HG02642 (cell line): ENCODE results near the gene MAVS.
"Not testable (repeated sequence)": the region's sequence is repeated elsewhere in the genome, so short reads cannot be mapped to it uniquely, and the experiment has no call there.

Experiments
- ATAC-seq: cut with Tn5 transposase; IDR thresholded peaks from one replicate; pipeline ENCODE4 v1.9.1; 2021; ENCODE audit warnings: mild to moderate bottlenecking; ENCODE audit not compliant: unreplicated experiment, poor library complexity

MAVS gene

GRCh38 chr20:3813848-3814581, 32.6 kb upstream of the MAVS start:
- no peak for ATAC-seq

DNA sequence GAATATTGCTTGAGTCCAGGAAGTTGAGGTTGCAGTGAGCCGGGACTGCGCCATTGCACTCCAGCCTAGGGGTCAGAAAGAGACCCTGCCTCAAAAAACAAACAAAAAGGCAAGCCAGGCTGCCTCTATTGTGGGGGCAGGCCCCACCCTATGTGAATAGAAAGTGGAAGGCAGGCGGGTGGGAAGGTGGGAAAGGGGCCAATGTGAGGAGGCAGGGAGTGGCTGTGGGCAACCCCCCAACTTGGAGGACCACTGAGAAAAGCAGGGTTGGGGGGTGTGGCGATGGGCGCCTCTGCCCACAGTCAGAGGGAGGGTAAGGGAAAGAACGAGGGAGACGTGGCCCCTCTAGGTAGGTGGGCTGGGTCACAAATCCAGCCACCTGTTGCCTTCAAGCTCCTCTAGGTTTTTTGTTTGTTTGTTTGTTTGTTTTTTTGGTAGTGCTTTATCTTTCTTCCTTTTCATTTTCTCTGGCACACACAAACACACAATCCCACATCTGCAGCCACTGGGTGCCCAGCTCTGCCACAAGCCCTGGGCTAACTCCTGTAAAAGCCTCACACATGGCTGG, 31.6 kb upstream of the MAVS start:
- ATAC-seq: no peak

- ATAC-seq: no peak
Measured at GRCh38 chr20:3815703-3816315, 30.8 kb upstream of the MAVS start.

GRCh38 chr20:3818155-3819151, 28.2 kb upstream of the MAVS start:
- ATAC-seq: no peak

DNA sequence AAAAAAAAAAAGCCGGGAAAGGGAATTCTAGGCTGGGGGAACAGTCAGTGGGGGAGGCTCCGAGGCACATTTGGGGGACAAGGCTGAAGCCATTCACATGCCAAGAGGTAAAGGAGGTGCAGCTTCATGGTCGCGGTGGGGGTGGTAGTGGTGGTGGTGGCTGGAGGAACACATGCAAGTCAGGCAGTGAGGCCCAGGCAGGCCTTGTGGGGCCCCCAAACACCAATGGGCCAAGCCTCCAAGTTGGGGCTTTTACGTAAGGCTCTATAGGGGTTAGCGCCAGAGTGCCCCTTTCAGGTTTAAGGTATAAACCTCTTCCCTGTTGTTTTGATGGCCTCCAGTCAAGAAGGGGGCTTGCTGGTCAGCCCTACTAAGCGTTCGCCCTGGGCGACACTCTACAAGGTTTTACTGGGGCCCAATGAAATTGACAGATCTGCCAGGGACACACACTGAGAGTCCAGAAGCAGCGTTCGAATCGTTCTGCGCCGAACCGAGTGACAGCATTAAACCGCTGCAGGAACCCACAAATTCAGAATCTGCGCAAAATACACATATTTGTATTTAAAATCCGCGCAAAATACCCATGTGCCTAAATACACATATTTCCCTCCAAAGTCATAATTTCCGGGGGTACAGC, 27.1 kb upstream of the MAVS start:
- ATAC-seq: no peak

GRCh38 chr20:3820048-3820900, 26.4 kb upstream of the MAVS start, which contains the start of gene AP5S1:
Gene AP5S1 (plus strand): TSS chr20:3820547. CDS start chr20:3822118, 1,571 bp downstream.
- peak; percentile 88 for ATAC-seq

DNA sequence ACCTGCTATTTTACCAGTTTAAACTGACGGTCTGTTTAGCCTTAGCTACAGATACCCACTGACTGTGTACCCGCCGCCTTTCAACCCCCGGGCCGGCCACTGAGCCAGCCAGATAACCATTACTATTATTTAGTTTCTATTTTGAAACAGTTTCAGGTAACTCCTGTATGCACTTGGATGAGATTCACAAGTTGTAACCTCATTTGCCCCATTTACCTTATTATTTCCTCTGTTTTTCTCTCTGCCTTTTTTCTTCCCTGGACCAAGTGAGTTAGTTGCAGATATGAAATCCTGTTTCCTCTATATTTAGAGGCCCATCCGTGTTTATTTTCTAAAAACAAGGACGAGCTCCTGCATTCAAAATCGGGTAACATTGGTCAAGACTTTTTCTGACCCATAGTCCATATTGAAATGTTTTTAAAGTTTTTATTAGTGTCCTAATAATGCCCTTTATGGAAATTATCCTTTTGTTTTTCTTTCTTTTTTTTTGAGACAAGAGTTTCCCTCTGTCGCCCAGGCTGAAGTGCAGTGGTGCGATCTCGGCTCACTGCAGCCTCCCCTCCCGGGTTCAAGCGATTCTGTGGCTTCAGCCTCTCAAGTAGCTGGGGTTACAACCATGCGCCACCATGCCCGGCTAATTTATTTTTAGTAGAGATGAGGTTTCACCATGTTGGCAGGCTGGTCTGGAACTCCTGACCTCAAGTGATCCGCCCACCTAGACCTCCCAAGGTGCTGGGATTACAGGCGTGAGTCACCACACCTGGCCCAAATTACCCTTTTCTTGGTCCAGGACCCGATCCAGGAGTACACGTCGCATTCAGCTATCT, 25.5 kb upstream of the MAVS start:
- peak; percentile 0 for ATAC-seq

GRCh38 chr20:3821996-3822395, 24.6 kb upstream of the MAVS start:
- no peak for ATAC-seq

DNA sequence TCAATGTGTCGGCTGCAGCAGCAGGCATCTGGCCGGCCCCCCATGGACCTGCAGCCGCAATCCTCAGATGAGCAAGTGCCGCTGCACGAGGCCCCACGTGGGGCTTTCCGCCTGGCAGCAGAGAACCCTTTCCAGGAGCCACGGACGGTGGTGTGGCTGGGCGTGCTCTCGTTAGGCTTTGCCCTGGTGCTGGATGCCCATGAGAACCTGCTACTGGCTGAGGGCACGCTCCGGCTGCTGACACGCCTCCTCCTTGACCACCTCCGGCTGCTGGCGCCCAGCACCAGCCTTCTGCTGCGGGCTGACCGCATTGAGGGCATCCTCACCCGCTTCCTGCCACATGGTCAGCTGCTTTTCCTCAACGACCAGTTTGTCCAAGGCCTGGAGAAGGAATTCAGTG, 22.8 kb upstream of the MAVS start:
- no peak for ATAC-seq

GRCh38 chr20:3825526-3825925, 21.1 kb upstream of the MAVS start:
- ATAC-seq: no peak

DNA sequence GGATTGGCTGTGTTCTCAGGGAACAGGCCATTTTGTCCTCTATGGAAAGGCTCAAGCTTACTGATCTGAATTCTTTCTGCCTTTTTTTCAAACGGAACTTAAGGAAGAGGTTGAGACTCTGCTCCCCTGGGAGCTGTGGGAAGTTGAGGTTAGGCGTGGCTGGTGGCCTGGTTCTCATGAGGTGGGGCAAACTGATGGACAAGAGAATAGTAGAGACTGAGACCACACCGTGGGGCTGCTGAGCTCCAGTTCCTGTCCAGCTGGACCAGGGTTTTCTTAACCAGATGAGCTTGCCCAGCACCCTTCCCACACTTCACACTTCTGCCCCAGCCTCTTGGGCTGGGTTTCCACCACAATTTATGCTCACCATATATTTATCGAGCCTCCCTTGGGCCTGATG, 20.2 kb upstream of the MAVS start:
- ATAC-seq: no peak

- ATAC-seq: no peak
Measured at GRCh38 chr20:3828798-3829197, 17.8 kb upstream of the MAVS start.

GRCh38 chr20:3829891-3830290, 16.7 kb upstream of the MAVS start:
- ATAC-seq: not testable (repeated sequence)

DNA sequence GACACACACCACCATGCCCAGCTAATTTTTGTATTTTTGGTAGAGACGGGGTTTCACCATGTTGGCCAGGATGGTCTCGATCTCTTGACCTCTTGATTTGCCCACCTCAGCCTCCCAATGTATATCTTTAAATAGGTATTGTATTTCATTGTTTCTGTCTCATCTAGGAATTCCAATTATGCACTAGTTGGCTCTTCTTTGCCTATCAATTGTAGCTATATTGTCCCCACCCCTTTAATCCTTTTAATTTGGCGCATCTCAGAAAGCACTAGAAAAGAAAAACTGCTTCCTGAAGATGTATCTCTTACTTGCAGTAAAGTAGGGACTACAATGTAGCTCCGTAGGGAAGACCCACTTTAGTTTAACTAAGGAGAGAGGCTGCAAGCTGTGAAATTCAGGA, 10.5 kb upstream of the MAVS start:
- no peak for ATAC-seq

DNA sequence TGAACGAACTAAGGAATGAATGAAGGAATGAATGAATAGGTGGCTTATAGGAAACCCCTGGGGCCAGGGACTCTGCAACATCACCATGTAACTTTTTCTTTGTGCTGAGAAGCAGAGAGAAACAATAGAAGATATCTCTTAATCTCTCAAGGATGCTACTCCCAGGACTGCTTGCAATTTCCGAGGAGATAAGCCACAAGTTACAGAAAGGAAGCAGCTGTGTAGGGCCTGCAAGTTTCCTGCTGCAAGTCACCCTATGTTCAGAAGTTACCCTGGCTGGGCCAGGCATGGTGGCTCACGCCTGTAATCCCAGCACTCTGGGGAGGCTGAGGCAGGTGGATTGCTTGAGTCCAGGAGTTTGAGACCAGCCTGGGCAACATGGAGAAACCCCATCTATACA, 7.3 kb upstream of the MAVS start:
- no peak for ATAC-seq

DNA sequence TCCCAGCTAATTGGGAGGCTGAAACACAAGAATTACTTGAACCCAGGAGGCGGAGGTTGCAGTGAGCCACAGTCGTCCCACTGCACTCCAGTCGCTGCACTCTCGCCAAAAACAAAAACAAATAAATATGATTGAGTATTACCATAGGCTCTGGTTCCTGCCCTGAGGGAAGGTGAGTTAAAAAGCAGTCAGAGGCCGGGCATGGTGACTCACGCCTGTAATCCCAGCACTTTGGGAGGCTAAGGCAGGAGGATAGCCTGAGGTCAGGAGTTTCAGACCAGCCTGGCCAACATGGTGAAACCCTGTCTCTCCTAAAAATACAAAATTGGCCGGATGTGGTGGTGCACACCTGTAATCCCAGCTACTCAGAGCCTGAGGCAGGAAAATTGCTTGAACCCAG, 6.4 kb upstream of the MAVS start:
- not testable (repeated sequence) for ATAC-seq

- no peak for ATAC-seq
Measured at GRCh38 chr20:3842348-3842930, 4.2 kb upstream of the MAVS start.

- no peak for ATAC-seq
Measured at GRCh38 chr20:3843490-3843889, 3.1 kb upstream of the MAVS start.
